Mammary epithelial cell (primary cell): Measurements from ENCODE around the gene SENP5.

Source experiments
- CTCF ChIP-seq, 2 donors: IDR thresholded peaks in 1 of 2; conservative IDR thresholded peaks in 1 of 2; 2 replicates each; pipeline ENCODE4 v1.5.1; 2011 to 2012; ENCODE audit warnings: inconsistent platforms in 2 of 2, low read length in 2 of 2, mild to moderate bottlenecking in 2 of 2, control low read depth in 1 of 2, low read depth in 1 of 2; ENCODE audit not compliant: insufficient read depth in 1 of 2; ENCODE audit errors: extremely low read depth in 1 of 2
- EZH2 ChIP-seq: IDR thresholded peaks from 2 replicates; pipeline ENCODE4 v1.6.1; 2012; ENCODE audit warnings: low read length, inconsistent platforms, borderline replicate concordance

- no peak for TF ChIP-seq CTCF (conservative IDR thresholded peaks at IDR 0.05 in 1 of 2, IDR thresholded peaks at IDR 0.05 in 1 of 2; ENCODE audit: extremely low read depth in 1 of 2, insufficient read depth in 1 of 2, low read depth in 1 of 2, low read length in 2 of 2)
- TF ChIP-seq EZH2: no peak
Observed at GRCh38 chr3:196936288-196936687, 68.6 kb downstream of the SENP5 start.
